HFF-Myc (cell line): ENCODE results near the gene CCDC181.
A peak's percentile ranks its signal among the peaks of the same experiment; 100 is the strongest.

Experiments used
- DNase-seq: peaks from one replicate; pipeline ENCODE4 v3.0.0-alpha.2; 2011; ENCODE audit warnings: low read depth; ENCODE audit errors: extremely low read depth
- H3K4me3 ChIP-seq: replicated peaks from 2 replicates; pipeline ENCODE4 v1.5.1; 2011; ENCODE audit warnings: low read depth, mild to moderate bottlenecking, control low read depth, low read length
- CTCF ChIP-seq: IDR thresholded peaks from 2 replicates; pipeline ENCODE4 v1.5.1; 2012; ENCODE audit warnings: mild to moderate bottlenecking, low read depth, low read length, control low read depth; ENCODE audit errors: missing control alignments

CCDC181 gene

GRCh38 chr1:169427081-169427641 is at the start of gene CCDC181:
CCDC181 (minus strand) TSS chr1:169427474; CDS start chr1:169424927, 2,547 bp downstream.
- peak within 1 kb of the TSS; percentile 40 for H3K4me3 ChIP-seq
- TF ChIP-seq CTCF: no peak
- no peak for DNase-seq

GRCh38 chr1:169475806-169476387 is 48.6 kb upstream of the CCDC181 start:
- no peak for DNase-seq
- no peak for TF ChIP-seq CTCF
- no peak overlapping the region for H3K4me3 ChIP-seq

- no peak for TF ChIP-seq CTCF
- no peak overlapping the region for H3K4me3 ChIP-seq
- no peak for DNase-seq
These were observed 47.2 kb upstream of the CCDC181 start for GRCh38 chr1:169474302-169474995.

GRCh38 chr1:169473347-169473746 is 46.1 kb upstream of the CCDC181 start:
- DNase-seq: no peak
- H3K4me3 ChIP-seq: no peak overlapping the region
- no peak for TF ChIP-seq CTCF

GRCh38 chr1:169472738-169473137 is 45.5 kb upstream of the CCDC181 start:
- DNase-seq: no peak
- no peak for TF ChIP-seq CTCF
- H3K4me3 ChIP-seq: no peak overlapping the region

GRCh38 chr1:169468982-169469381 is 41.7 kb upstream of the CCDC181 start:
- H3K4me3 ChIP-seq: no peak overlapping the region
- TF ChIP-seq CTCF: no peak
- no peak for DNase-seq
